CD14-positive monocyte (primary cell): Measurements from ENCODE around the gene MET. TPM values are rescaled to one million over a fixed set of nuclear protein-coding genes. Genes with fewer than 3 reads are reported as not detected.

Source experiments
- DNase-seq, 3 donors: peaks; one replicate each; pipeline ENCODE4 v3.0.0-alpha.2; 2011 to 2022
- H2AFZ ChIP-seq: 2 replicates; pipeline ENCODE4 v1.6.0; 2012; ENCODE audit warnings: mild to moderate bottlenecking, low read depth, low read length, inconsistent platforms; ENCODE audit not compliant: insufficient read depth, poor library complexity, severe bottlenecking
- H3K27ac ChIP-seq, 2 donors: 1 replicate in 1 of 2; 2 replicates in 1 of 2; pipeline ENCODE4 v1.5.1; 2012 to 2013; ENCODE audit warnings: low read length in 2 of 2, control low read depth in 1 of 2, inconsistent platforms in 1 of 2, low read depth in 1 of 2, mild to moderate bottlenecking in 1 of 2
- H3K27me3 ChIP-seq, 2 donors: one replicate each; pipeline versions ENCODE4 v1.6.0 to v1.6.1; 2011 to 2013; ENCODE audit warnings: low read length in 2 of 2; ENCODE audit not compliant: control insufficient read depth in 2 of 2, insufficient read depth in 2 of 2
- H3K36me3 ChIP-seq, 2 donors: replicated peaks in 1 of 2; 1 replicate in 1 of 2; 2 replicates in 1 of 2; pipeline versions ENCODE4 v1.5.1 to v1.6.1; 2012 to 2013; ENCODE audit warnings: low read length in 2 of 2, control low read depth in 1 of 2, inconsistent platforms in 1 of 2, mild to moderate bottlenecking in 1 of 2; ENCODE audit not compliant: insufficient read depth in 2 of 2, control insufficient read depth in 1 of 2
- H3K4me1 ChIP-seq, 2 donors: 1 replicate in 1 of 2; 2 replicates in 1 of 2; pipeline versions ENCODE4 v1.5.1 to v1.6.1; 2012 to 2013; ENCODE audit warnings: low read length in 2 of 2, control low read depth in 1 of 2, inconsistent platforms in 1 of 2, mild to moderate bottlenecking in 1 of 2, moderate library complexity in 1 of 2; ENCODE audit not compliant: insufficient read depth in 2 of 2, control insufficient read depth in 1 of 2
- H3K4me2 ChIP-seq: replicated peaks from 2 replicates; pipeline ENCODE3; 2012; ENCODE audit warnings: low read length, moderate library complexity, mild to moderate bottlenecking; ENCODE audit not compliant: poor library complexity, severe bottlenecking; ENCODE audit errors: extremely low read depth
- H3K4me3 ChIP-seq, 3 experiments: fragments of 200-600 bp in 1 of 3; sonication (generic) in 1 of 3; replicated peaks in 1 of 3; 1 replicate in 2 of 3; 2 replicates in 1 of 3; pipeline ENCODE4 v1.5.1; 2011 to 2013; ENCODE audit warnings: low read length in 3 of 3, mild to moderate bottlenecking in 3 of 3, control low read depth in 2 of 3, low read depth in 2 of 3, inconsistent platforms in 1 of 3, moderate library complexity in 1 of 3
- H3K79me2 ChIP-seq: 2 replicates; pipeline ENCODE4 v1.6.0; 2012; ENCODE audit warnings: mild to moderate bottlenecking, control low read depth, inconsistent platforms, low read length, moderate library complexity; ENCODE audit not compliant: insufficient read depth
- H3K9ac ChIP-seq: 2 replicates; pipeline ENCODE4 v1.6.0; 2017; ENCODE audit warnings: low read length, mild to moderate bottlenecking; ENCODE audit not compliant: insufficient read depth, poor library complexity, severe bottlenecking
- H3K9me3 ChIP-seq, 2 donors: replicated peaks in 1 of 2; 1 replicate in 1 of 2; 2 replicates in 1 of 2; pipeline versions ENCODE4 v1.5.1 to v1.6.1; 2012 to 2013; ENCODE audit warnings: low read length in 2 of 2, control low read depth in 1 of 2; ENCODE audit not compliant: control insufficient read depth in 1 of 2, insufficient read depth in 1 of 2
- H4K20me1 ChIP-seq: 2 replicates; pipeline ENCODE4 v1.6.0; 2012; ENCODE audit warnings: mild to moderate bottlenecking, low read length, control low read depth, moderate library complexity; ENCODE audit not compliant: insufficient read depth
- H3K27ac Mint-ChIP-seq, 7 donors: one replicate each; pipeline ENCODE4 v1.8.0; 2020; ENCODE audit warnings: mild to moderate bottlenecking in 7 of 7, mixed read lengths in 7 of 7, moderate library complexity in 6 of 7, inconsistent platforms in 2 of 7
- H3K27me3 Mint-ChIP-seq, 3 donors: one replicate each; pipeline ENCODE4 v1.8.0; 2021 to 2022; ENCODE audit warnings: low read depth in 3 of 3, mild to moderate bottlenecking in 3 of 3, mixed read lengths in 3 of 3, moderate library complexity in 3 of 3, inconsistent platforms in 1 of 3
- H3K36me3 Mint-ChIP-seq, 2 donors: one replicate each; pipeline ENCODE4 v1.8.0; 2020; ENCODE audit warnings: mixed read lengths in 2 of 2, inconsistent platforms in 1 of 2, mild to moderate bottlenecking in 1 of 2
- H3K4me1 Mint-ChIP-seq: one replicate; pipeline ENCODE4 v1.8.0; 2020; ENCODE audit warnings: mild to moderate bottlenecking, mixed read lengths
- H3K4me3 Mint-ChIP-seq, 2 donors: one replicate each; pipeline ENCODE4 v1.8.0; 2020; ENCODE audit warnings: mild to moderate bottlenecking in 2 of 2, mixed read lengths in 2 of 2, moderate library complexity in 1 of 2
- H3K9me3 Mint-ChIP-seq, 7 donors: one replicate each; pipeline ENCODE4 v1.8.0; 2020 to 2022; ENCODE audit warnings: mixed read lengths in 7 of 7, mild to moderate bottlenecking in 6 of 7, moderate library complexity in 6 of 7, inconsistent platforms in 2 of 7
- CTCF ChIP-seq: fragments of 200-600 bp; IDR thresholded peaks from one replicate; pipeline ENCODE4 v1.8.0; 2022; ENCODE audit warnings: antibody characterized with exemption, mild to moderate bottlenecking
- WGBS: methylation state at CpG from one replicate; pipeline ENCODE4 v1.1.5; 2013; ENCODE audit warnings: missing lambda C conversion rate; ENCODE audit not compliant: insufficient coverage; 5-methylcytosine and 5-hydroxymethylcytosine counted together
- intact Hi-C, 2 donors: fragments of 100-400 bp; cut with micrococcal nuclease; formaldehyde crosslinking; loops; one replicate each; pipeline versions ENCODE4 v1.15.0 to v1.15.1; 2023
- polyA plus RNA-seq, 3 donors: library from polyadenylated mRNA; depleted of rRNA in 1 of 3; unstranded in 2 of 3; stranded (reverse) in 1 of 3; fragments of 300-500 nt in 2 of 3; fragments of >200 nt in 1 of 3; fragmentation: Illumina TruSeq in 2 of 3; gene quantifications; 1 replicate in 2 of 3; 2 replicates in 1 of 3; pipeline ENCODE4 v1.2.3, GENCODE V29; 2012 to 2021

The MET gene
- polyA plus RNA-seq, 3 donors: not detected

GRCh38 chr7:116740231-116740630, 68.2 kb downstream of the MET start:
- TF ChIP-seq CTCF: no peak
- no peak for DNase-seq
- intact Hi-C loops: no loop called here
- Histone ChIP-seq H3K4me2 (no peak overlapping the region), H3K79me2 (no peaks in the 10 kb centered on the region), H3K9me3 (no peaks in the 10 kb centered on the region), H2AFZ (no peak overlapping the region), H3K4me1 (no peaks in the 10 kb centered on the region), H4K20me1 (no peaks in the 10 kb centered on the region), H3K9ac (no peak overlapping the region), H3K36me3 (no peaks in the 10 kb centered on the region), H3K27ac (no peak overlapping the region), H3K27me3 (no peaks in the 10 kb centered on the region), H3K4me3 (no peak overlapping the region)
- Mint-ChIP-seq H3K36me3 (no peaks in the 10 kb centered on the region), H3K27me3 (no peaks in the 10 kb centered on the region), H3K4me3 (no peak overlapping the region), H3K4me1 (no peaks in the 10 kb centered on the region), H3K9me3 (peaks cover 0 to 2% (median 0%) of the 10 kb centered on the region in 7 donors), H3K27ac (no peak overlapping the region)
- WGBS: 100% methylated on average over 1 of the region's 1 CpG

- H3K27ac Mint-ChIP-seq: peak overlapping the region in 1 of 7 donors; percentile 15
- H2AFZ ChIP-seq: no peak overlapping the region
- no peaks in the 10 kb centered on the region for H3K27me3 Mint-ChIP-seq
- no peak overlapping the region for H3K27ac ChIP-seq
- H3K4me3 Mint-ChIP-seq: peak overlapping the region in 1 of 2 donors; percentile 21
- H3K9me3 Mint-ChIP-seq: peaks cover 0 to 2% (median 0%) of the 10 kb centered on the region in 7 donors
- H4K20me1 ChIP-seq: no peaks in the 10 kb centered on the region
- no peaks in the 10 kb centered on the region for H3K36me3 ChIP-seq
- intact Hi-C loops: no loop called here
- H3K36me3 Mint-ChIP-seq: no peaks in the 10 kb centered on the region
- H3K9ac ChIP-seq: no peak overlapping the region
- no peaks in the 10 kb centered on the region for H3K9me3 ChIP-seq
- H3K4me2 ChIP-seq: no peak overlapping the region
- no peak overlapping the region for H3K4me3 ChIP-seq
- no peaks in the 10 kb centered on the region for H3K79me2 ChIP-seq
- DNase-seq: no peak
- no peak for TF ChIP-seq CTCF
- no peaks in the 10 kb centered on the region for H3K27me3 ChIP-seq
- WGBS: 97% methylated on average over 4 of the region's 9 CpGs
- H3K4me1 ChIP-seq: no peaks in the 10 kb centered on the region
- H3K4me1 Mint-ChIP-seq: no peaks in the 10 kb centered on the region
Observed at GRCh38 chr7:116740755-116741462, 68.9 kb downstream of the MET start.
